ENCODE data around the gene DENND1A.

DNA sequence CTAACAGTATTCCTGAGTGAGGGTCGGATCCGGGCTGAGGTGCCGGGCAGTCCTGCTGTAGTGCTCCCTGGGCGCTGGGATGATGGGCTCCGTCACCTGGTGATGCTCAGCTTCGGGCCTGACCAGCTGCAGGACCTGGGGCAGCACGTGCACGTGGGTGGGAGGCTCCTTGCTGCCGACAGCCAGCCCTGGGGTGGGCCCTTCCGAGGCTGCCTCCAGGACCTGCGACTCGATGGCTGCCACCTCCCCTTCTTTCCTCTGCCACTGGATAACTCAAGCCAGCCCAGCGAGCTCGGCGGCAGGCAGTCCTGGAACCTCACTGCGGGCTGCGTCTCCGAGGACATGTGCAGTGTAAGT lies 558.7 kb downstream of the DENND1A start:
- no peak for TF ChIP-seq POLR2A (IDR thresholded peaks at IDR 0.05)
- no peak for TF ChIP-seq CTCF (IDR thresholded peaks at IDR 0.05)
